ENCODE results near the gene CDK7.

DNA sequence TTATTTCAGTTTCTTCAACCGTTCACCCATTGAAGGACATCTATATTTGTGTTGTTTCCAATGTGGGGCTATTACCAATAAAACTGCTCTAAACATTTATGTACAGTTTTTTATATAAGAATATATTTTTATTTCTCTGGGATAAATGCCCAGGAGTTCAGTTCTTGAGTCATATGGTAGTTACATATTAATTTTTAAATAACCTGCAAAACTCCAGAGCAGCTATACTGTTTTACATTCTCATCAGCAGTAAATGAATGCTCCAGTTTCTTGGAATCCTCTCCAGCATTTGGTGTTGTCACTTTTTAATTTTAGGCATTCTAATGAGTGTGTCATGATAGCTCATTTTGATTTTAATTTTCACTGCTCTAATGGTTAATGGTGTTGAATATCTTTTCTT, 36.2 kb downstream of the CDK7 start:
- TF ChIP-seq, protein P1, sequence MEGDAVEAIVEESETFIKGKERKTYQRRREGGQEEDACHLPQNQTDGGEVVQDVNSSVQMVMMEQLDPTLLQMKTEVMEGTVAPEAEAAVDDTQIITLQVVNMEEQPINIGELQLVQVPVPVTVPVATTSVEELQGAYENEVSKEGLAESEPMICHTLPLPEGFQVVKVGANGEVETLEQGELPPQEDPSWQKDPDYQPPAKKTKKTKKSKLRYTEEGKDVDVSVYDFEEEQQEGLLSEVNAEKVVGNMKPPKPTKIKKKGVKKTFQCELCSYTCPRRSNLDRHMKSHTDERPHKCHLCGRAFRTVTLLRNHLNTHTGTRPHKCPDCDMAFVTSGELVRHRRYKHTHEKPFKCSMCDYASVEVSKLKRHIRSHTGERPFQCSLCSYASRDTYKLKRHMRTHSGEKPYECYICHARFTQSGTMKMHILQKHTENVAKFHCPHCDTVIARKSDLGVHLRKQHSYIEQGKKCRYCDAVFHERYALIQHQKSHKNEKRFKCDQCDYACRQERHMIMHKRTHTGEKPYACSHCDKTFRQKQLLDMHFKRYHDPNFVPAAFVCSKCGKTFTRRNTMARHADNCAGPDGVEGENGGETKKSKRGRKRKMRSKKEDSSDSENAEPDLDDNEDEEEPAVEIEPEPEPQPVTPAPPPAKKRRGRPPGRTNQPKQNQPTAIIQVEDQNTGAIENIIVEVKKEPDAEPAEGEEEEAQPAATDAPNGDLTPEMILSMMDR (IDR thresholded peaks at IDR 0.05): no peak
- TF ChIP-seq POLR2A (IDR thresholded peaks at IDR 0.05): no peak
